ENCODE measurements around the gene SLIT1.

The SLIT1 gene

GRCh38 chr10:97200616-97201015, 14.9 kb upstream of the SLIT1 start:
- DNase-seq: no peak

GRCh38 chr10:97199152-97199551, 13.4 kb upstream of the SLIT1 start:
- no peak for DNase-seq

- no peak for DNase-seq
These were observed 11.3 kb upstream of the SLIT1 start for GRCh38 chr10:97197030-97197500.

GRCh38 chr10:97196223-97197029, 10.7 kb upstream of the SLIT1 start:
- peak; percentile 46 to 55 for DNase-seq

- DNase-seq: no peak
These were observed 10.0 kb upstream of the SLIT1 start for GRCh38 chr10:97195706-97196222.

- DNase-seq: no peak
These were observed 7.2 kb upstream of the SLIT1 start for GRCh38 chr10:97192952-97193435.

- no peak for DNase-seq
These were observed 4.7 kb upstream of the SLIT1 start for GRCh38 chr10:97190450-97190849.

- no peak for DNase-seq
These were observed 2.5 kb upstream of the SLIT1 start for GRCh38 chr10:97188261-97188711.

- no peak for DNase-seq
These were observed 1.2 kb upstream of the SLIT1 start for GRCh38 chr10:97186911-97187310.

- no peak for DNase-seq
These were observed 811 bp downstream of the SLIT1 start for GRCh38 chr10:97184971-97185325.

GRCh38 chr10:97183314-97183713, 2.4 kb downstream of the SLIT1 start:
- no peak for DNase-seq

- DNase-seq: no peak
These were observed 3.3 kb downstream of the SLIT1 start for GRCh38 chr10:97182288-97182990.

GRCh38 chr10:97180986-97181385, 4.8 kb downstream of the SLIT1 start:
- no peak for DNase-seq

- DNase-seq: no peak
These were observed 5.4 kb downstream of the SLIT1 start for GRCh38 chr10:97180363-97180755.

- DNase-seq: no peak
These were observed 5.9 kb downstream of the SLIT1 start for GRCh38 chr10:97179731-97180362.

GRCh38 chr10:97179311-97179710, 6.4 kb downstream of the SLIT1 start:
- no peak for DNase-seq

GRCh38 chr10:97178074-97178473, 7.7 kb downstream of the SLIT1 start:
- no peak for DNase-seq

GRCh38 chr10:97176226-97176625, 9.5 kb downstream of the SLIT1 start:
- no peak for DNase-seq

- no peak for DNase-seq
These were observed 10.2 kb downstream of the SLIT1 start for GRCh38 chr10:97175586-97175985.

- no peak for DNase-seq
These were observed 10.8 kb downstream of the SLIT1 start for GRCh38 chr10:97174941-97175340.

- no peak for DNase-seq
These were observed 11.4 kb downstream of the SLIT1 start for GRCh38 chr10:97174276-97174775.

GRCh38 chr10:97173036-97173435, 12.7 kb downstream of the SLIT1 start:
- no peak for DNase-seq

- DNase-seq: no peak
These were observed 14.8 kb downstream of the SLIT1 start for GRCh38 chr10:97171001-97171400.

All from stimulated activated CD4-positive, alpha-beta T cell treated with anti-CD3 and anti-CD28 coated beads, Interleukin-2, amount 100 ng/mL, for 48 hours (primary cell).